ENCODE data around the gene C11orf91.

Gene C11orf91

GRCh38 chr11:33656768-33657167 is 43.9 kb downstream of the C11orf91 start:
- peak overlapping the region; percentile 99 for H3K4me2 ChIP-seq
- H3K36me3 ChIP-seq (ENCODE audit: insufficient read depth) = 0 out of 2 replicates have a peak, but pooled peaks cover 4% of the 10 kb centered on the region
- peak overlapping the region; percentile 7; the same call in 1 of the 2 replicates for H3K27ac ChIP-seq
- no peaks in the 10 kb centered on the region for H3K79me2 ChIP-seq (ENCODE audit: insufficient read depth, low read depth)
- H4K20me1 ChIP-seq (ENCODE audit: insufficient read depth) = no peaks in the 10 kb centered on the region
- peaks cover 70% of the 10 kb centered on the region for H3K4me1 ChIP-seq (ENCODE audit: low read depth, poor library complexity, severe bottlenecking)
- H3K4me3 ChIP-seq (IDR thresholded peaks at IDR 0.05; ENCODE audit: insufficient read depth, low read depth, low read length) = no peak overlapping the region
- no peak overlapping the region for H3K9ac ChIP-seq
- TF ChIP-seq CTCF (conservative IDR thresholded peaks at IDR 0.05; ENCODE audit: low read depth, low read length) = no peak
- H2AFZ ChIP-seq (ENCODE audit: low read depth) = no peak overlapping the region
- H3K27me3 ChIP-seq (ENCODE audit: insufficient read depth, low read depth) = no peaks in the 10 kb centered on the region

DNA sequence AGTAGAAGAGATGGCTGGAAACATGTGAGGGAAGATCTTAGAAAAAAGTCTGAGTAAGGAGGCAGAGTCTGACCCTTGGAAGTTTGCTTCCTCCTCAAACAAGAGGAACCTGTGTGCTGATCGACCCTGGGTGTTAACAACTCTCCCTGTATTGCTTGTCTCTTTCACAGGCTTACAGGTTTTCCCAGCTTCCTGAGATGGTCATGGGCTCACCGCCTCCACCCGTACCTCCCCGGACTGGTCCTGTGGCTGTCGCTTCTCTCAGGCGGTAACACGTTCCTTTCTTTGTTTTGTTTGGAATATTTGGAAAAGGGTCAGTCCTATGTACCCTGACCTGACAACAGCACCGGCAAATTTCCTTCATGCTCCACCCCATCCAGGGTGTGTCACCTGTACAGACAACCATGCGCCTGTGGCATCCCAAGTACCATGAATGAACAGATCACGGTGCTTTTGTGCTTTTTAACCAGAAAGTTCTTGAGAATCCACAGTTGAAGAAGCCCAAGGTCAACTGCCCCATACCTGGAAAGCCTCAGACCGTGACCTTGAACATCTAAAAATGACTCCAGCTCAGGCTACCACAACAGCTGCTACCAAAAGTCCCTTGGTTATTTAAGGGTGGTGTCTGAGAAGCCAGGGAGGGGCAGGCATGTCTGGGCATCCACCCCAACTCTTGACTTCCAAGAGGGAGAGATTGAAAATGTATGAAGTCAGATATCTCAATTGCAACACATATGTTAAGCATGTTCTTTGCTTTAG is 44.6 kb downstream of the C11orf91 start:
- Histone ChIP-seq H3K4me3 (IDR thresholded peaks at IDR 0.05; ENCODE audit: insufficient read depth, low read depth, low read length) (no peak overlapping the region), H3K27ac (peak overlapping the region; percentile 86), H3K79me2 (ENCODE audit: insufficient read depth, low read depth) (no peaks in the 10 kb centered on the region), H3K27me3 (ENCODE audit: insufficient read depth, low read depth) (no peaks in the 10 kb centered on the region), H3K4me1 (ENCODE audit: low read depth, poor library complexity, severe bottlenecking) (peaks cover 69% of the 10 kb centered on the region), H3K4me2 (peak overlapping the region; percentile 99), H3K9ac (peak overlapping the region; percentile 68; the same call in 1 of the 2 replicates), H2AFZ (ENCODE audit: low read depth) (no peak overlapping the region), H3K36me3 (ENCODE audit: insufficient read depth) (0 out of 2 replicates have a peak, but pooled peaks cover 4% of the 10 kb centered on the region), H4K20me1 (ENCODE audit: insufficient read depth) (no peaks in the 10 kb centered on the region)
- no peak for TF ChIP-seq CTCF (conservative IDR thresholded peaks at IDR 0.05; ENCODE audit: low read depth, low read length)

- Histone ChIP-seq H3K36me3 (ENCODE audit: insufficient read depth) (0 out of 2 replicates have a peak, but pooled peaks cover 4% of the 10 kb centered on the region), H3K27me3 (ENCODE audit: insufficient read depth, low read depth) (no peaks in the 10 kb centered on the region), H3K4me1 (ENCODE audit: low read depth, poor library complexity, severe bottlenecking) (peaks cover 69% of the 10 kb centered on the region), H4K20me1 (ENCODE audit: insufficient read depth) (no peaks in the 10 kb centered on the region), H2AFZ (ENCODE audit: low read depth) (peak overlapping the region; percentile 57), H3K4me2 (peak overlapping the region; percentile 99), H3K9ac (peak overlapping the region; percentile 68), H3K79me2 (ENCODE audit: insufficient read depth, low read depth) (no peaks in the 10 kb centered on the region), H3K27ac (peak overlapping the region; percentile 86), H3K4me3 (IDR thresholded peaks at IDR 0.05; ENCODE audit: insufficient read depth, low read depth, low read length) (no peak overlapping the region)
- no peak for TF ChIP-seq CTCF (conservative IDR thresholded peaks at IDR 0.05; ENCODE audit: low read depth, low read length)
Observed at GRCh38 chr11:33654594-33654993, 46.0 kb downstream of the C11orf91 start.

DNA sequence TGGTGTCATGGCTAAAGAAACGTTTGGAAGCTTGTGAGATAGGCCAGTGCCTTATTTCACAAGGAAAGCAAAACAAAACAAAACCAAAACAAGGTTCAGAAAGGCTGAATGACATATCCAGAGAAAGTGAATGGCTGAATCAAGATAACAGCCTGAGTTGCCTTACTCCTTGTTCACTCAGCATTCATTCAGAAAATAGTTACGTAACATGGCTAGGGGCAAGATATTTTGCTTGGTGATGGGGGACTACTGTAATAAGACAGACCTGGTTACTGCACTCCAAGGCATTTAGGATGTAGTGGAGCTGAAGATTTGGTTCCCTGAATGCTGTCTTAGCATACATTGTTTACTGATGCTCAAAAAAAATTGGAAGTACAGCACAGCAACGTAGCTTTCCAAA is 47.7 kb downstream of the C11orf91 start:
- H3K36me3 ChIP-seq (ENCODE audit: insufficient read depth) = 0 out of 2 replicates have a peak, but pooled peaks cover 4% of the 10 kb centered on the region
- H3K9ac ChIP-seq = no peak overlapping the region
- H3K4me3 ChIP-seq (IDR thresholded peaks at IDR 0.05; ENCODE audit: insufficient read depth, low read depth, low read length) = no peak overlapping the region
- no peaks in the 10 kb centered on the region for H4K20me1 ChIP-seq (ENCODE audit: insufficient read depth)
- peak overlapping the region; percentile 34; the same call in 1 of the 2 replicates for H2AFZ ChIP-seq (ENCODE audit: low read depth)
- H3K27ac ChIP-seq = peak overlapping the region; percentile 57
- no peaks in the 10 kb centered on the region for H3K27me3 ChIP-seq (ENCODE audit: insufficient read depth, low read depth)
- no peak for TF ChIP-seq CTCF (conservative IDR thresholded peaks at IDR 0.05; ENCODE audit: low read depth, low read length)
- H3K79me2 ChIP-seq (ENCODE audit: insufficient read depth, low read depth) = no peaks in the 10 kb centered on the region
- peaks cover 60% of the 10 kb centered on the region for H3K4me1 ChIP-seq (ENCODE audit: low read depth, poor library complexity, severe bottlenecking)
- peak overlapping the region; percentile 49; the same call in 1 of the 2 replicates for H3K4me2 ChIP-seq

Data from KMS-11 (cell line).